ENCODE results near the gene ORAI2.

DNA sequence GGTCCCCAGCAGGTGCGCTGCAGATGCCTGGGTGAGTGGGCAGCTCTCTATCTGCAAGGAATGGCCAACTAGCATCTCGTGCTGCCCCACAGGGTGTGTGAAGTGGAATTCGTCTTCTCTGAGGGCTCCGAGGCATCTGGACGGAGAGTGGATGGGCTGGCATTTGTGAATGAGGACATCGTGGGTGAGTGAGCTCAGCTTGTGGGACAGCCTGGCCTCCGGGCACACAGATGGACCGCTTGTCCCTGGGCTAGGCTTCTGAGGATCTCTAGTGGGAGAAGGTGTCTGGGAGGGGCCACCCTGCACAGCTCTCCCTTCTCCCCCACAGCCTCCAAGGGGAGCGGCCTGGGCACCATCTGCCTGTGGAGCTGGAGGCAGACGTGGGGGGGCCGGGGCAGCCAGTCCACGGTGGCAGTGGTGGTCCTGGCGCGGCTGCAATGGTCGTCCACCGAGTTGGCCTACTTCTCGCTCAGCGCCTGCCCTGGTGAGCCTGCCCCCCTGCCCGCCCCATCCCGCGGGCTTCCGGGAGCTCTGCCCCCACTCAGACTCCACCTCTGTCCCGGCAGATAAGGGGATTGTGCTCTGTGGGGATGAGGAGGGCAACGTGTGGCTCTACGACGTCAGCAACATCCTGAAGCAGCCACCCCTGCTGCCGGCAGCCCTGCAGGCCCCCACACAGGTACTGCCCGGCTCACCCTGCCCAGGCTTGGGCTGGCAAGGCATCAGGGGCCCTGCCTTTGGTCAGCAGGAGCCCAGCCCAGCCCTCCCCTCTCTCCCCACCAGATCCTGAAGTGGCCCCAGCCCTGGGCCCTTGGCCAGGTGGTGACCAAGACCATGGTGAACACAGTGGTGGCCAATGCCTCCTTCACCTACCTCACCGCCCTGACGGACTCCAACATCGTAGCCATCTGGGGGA, 39.0 kb downstream of the ORAI2 start:
- TF ChIP-seq, protein P1, sequence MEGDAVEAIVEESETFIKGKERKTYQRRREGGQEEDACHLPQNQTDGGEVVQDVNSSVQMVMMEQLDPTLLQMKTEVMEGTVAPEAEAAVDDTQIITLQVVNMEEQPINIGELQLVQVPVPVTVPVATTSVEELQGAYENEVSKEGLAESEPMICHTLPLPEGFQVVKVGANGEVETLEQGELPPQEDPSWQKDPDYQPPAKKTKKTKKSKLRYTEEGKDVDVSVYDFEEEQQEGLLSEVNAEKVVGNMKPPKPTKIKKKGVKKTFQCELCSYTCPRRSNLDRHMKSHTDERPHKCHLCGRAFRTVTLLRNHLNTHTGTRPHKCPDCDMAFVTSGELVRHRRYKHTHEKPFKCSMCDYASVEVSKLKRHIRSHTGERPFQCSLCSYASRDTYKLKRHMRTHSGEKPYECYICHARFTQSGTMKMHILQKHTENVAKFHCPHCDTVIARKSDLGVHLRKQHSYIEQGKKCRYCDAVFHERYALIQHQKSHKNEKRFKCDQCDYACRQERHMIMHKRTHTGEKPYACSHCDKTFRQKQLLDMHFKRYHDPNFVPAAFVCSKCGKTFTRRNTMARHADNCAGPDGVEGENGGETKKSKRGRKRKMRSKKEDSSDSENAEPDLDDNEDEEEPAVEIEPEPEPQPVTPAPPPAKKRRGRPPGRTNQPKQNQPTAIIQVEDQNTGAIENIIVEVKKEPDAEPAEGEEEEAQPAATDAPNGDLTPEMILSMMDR (IDR thresholded peaks at IDR 0.05) = no peak
- TF ChIP-seq POLR2A (IDR thresholded peaks at IDR 0.05; ENCODE audit: low read depth) (no peak), POLR2AphosphoS5 (IDR thresholded peaks at IDR 0.05) (no peak)
